Adipocyte (in vitro differentiated cells): ENCODE results near the gene GCGR.

Experiments used
- DNase-seq: peaks from one replicate; pipeline ENCODE4 v3.0.0-alpha.2; 2015; ENCODE audit warnings: low read depth
- H3K27me3 ChIP-seq: replicated peaks from 2 replicates; pipeline ENCODE4 v1.7.0; 2013; ENCODE audit warnings: mild to moderate bottlenecking, low read length, moderate library complexity; ENCODE audit not compliant: control insufficient read depth, insufficient read depth
- H3K36me3 ChIP-seq: 2 replicates; pipeline ENCODE4 v1.7.0; 2013; ENCODE audit warnings: low read length, mild to moderate bottlenecking, moderate library complexity; ENCODE audit not compliant: control insufficient read depth, insufficient read depth, severe bottlenecking
- H3K4me1 ChIP-seq: 2 replicates; pipeline ENCODE4 v1.7.0; 2013; ENCODE audit warnings: mild to moderate bottlenecking, low read length, moderate library complexity; ENCODE audit not compliant: control insufficient read depth, insufficient read depth
- H3K4me3 ChIP-seq: 2 replicates; pipeline ENCODE4 v1.7.0; 2013; ENCODE audit warnings: mild to moderate bottlenecking, low read length, moderate library complexity
- H3K9ac ChIP-seq: 2 replicates; pipeline ENCODE4 v1.7.0; 2013; ENCODE audit warnings: mild to moderate bottlenecking, low read length, moderate library complexity
- H3K9me3 ChIP-seq: 2 replicates; pipeline ENCODE4 v1.7.0; 2013; ENCODE audit warnings: mild to moderate bottlenecking, low read length, moderate library complexity; ENCODE audit not compliant: control insufficient read depth

The GCGR gene

GRCh38 chr17:81813861-81814683, 10.1 kb downstream of the GCGR start:
- no peak overlapping the region for H3K9ac ChIP-seq
- H3K27me3 ChIP-seq, result peaks cover 49% of the 10 kb centered on the region
- H3K36me3 ChIP-seq, result no peaks in the 10 kb centered on the region
- no peaks in the 10 kb centered on the region for H3K9me3 ChIP-seq
- H3K4me3 ChIP-seq, result no peak overlapping the region
- H3K4me1 ChIP-seq, result no peaks in the 10 kb centered on the region
- DNase-seq, result no peak

- Histone ChIP-seq H3K4me1 (no peaks in the 10 kb centered on the region), H3K9me3 (no peaks in the 10 kb centered on the region), H3K4me3 (no peak overlapping the region), H3K9ac (no peak overlapping the region), H3K27me3 (peaks cover 46% of the 10 kb centered on the region), H3K36me3 (no peaks in the 10 kb centered on the region)
- DNase-seq, result no peak
Measured at GRCh38 chr17:81814748-81815645, 11.0 kb downstream of the GCGR start.

GRCh38 chr17:81815646-81815986, 11.7 kb downstream of the GCGR start:
- no peak for DNase-seq
- H3K27me3 ChIP-seq, result peaks cover 41% of the 10 kb centered on the region
- no peaks in the 10 kb centered on the region for H3K4me1 ChIP-seq
- H3K4me3 ChIP-seq, result no peak overlapping the region
- no peaks in the 10 kb centered on the region for H3K36me3 ChIP-seq
- H3K9ac ChIP-seq, result no peak overlapping the region
- no peaks in the 10 kb centered on the region for H3K9me3 ChIP-seq

- Histone ChIP-seq H3K36me3 (no peaks in the 10 kb centered on the region), H3K9me3 (no peaks in the 10 kb centered on the region), H3K4me3 (no peak overlapping the region), H3K4me1 (peaks cover 11% of the 10 kb centered on the region), H3K9ac (no peak overlapping the region), H3K27me3 (peaks cover 29% of the 10 kb centered on the region)
- no peak for DNase-seq
Measured at GRCh38 chr17:81817758-81818147, 13.8 kb downstream of the GCGR start.

- peaks cover 11% of the 10 kb centered on the region for H3K4me1 ChIP-seq
- no peak overlapping the region for H3K9ac ChIP-seq
- H3K4me3 ChIP-seq, result no peak overlapping the region
- H3K36me3 ChIP-seq, result peaks cover 7% of the 10 kb centered on the region
- H3K9me3 ChIP-seq, result no peaks in the 10 kb centered on the region
- H3K27me3 ChIP-seq, result peaks cover 26% of the 10 kb centered on the region
- no peak for DNase-seq
Measured at GRCh38 chr17:81819708-81820107, 15.8 kb downstream of the GCGR start.

- peaks cover 17% of the 10 kb centered on the region for H3K4me1 ChIP-seq
- peaks cover 7% of the 10 kb centered on the region for H3K36me3 ChIP-seq
- H3K9me3 ChIP-seq, result no peaks in the 10 kb centered on the region
- no peak overlapping the region for H3K9ac ChIP-seq
- peaks cover 19% of the 10 kb centered on the region for H3K27me3 ChIP-seq
- no peak overlapping the region for H3K4me3 ChIP-seq
- no peak for DNase-seq
Measured at GRCh38 chr17:81821147-81821546, 17.2 kb downstream of the GCGR start.

GRCh38 chr17:81821603-81822311, 17.8 kb downstream of the GCGR start:
- Histone ChIP-seq H3K9me3 (no peaks in the 10 kb centered on the region), H3K4me3 (no peak overlapping the region), H3K27me3 (peaks cover 19% of the 10 kb centered on the region), H3K36me3 (peaks cover 7% of the 10 kb centered on the region), H3K9ac (peak overlapping the region; percentile 20), H3K4me1 (peaks cover 18% of the 10 kb centered on the region)
- no peak for DNase-seq

- Histone ChIP-seq H3K36me3 (peaks cover 7% of the 10 kb centered on the region), H3K9me3 (no peaks in the 10 kb centered on the region), H3K4me3 (no peak overlapping the region), H3K27me3 (peaks cover 19% of the 10 kb centered on the region), H3K4me1 (peaks cover 18% of the 10 kb centered on the region), H3K9ac (peak overlapping the region; percentile 20)
- DNase-seq, result no peak
Measured at GRCh38 chr17:81822312-81822637, 18.3 kb downstream of the GCGR start.

- peaks cover 7% of the 10 kb centered on the region for H3K36me3 ChIP-seq
- no peak overlapping the region for H3K9ac ChIP-seq
- no peak for DNase-seq
- H3K4me1 ChIP-seq, result peaks cover 18% of the 10 kb centered on the region
- H3K4me3 ChIP-seq, result no peak overlapping the region
- no peaks in the 10 kb centered on the region for H3K9me3 ChIP-seq
- peaks cover 10% of the 10 kb centered on the region for H3K27me3 ChIP-seq
Measured at GRCh38 chr17:81822996-81823819, 19.3 kb downstream of the GCGR start.

GRCh38 chr17:81823820-81824550, 20.0 kb downstream of the GCGR start:
- H3K4me1 ChIP-seq, result peaks cover 18% of the 10 kb centered on the region
- H3K9me3 ChIP-seq, result no peaks in the 10 kb centered on the region
- no peak overlapping the region for H3K9ac ChIP-seq
- peaks cover 6% of the 10 kb centered on the region for H3K27me3 ChIP-seq
- DNase-seq, result no peak
- H3K4me3 ChIP-seq, result no peak overlapping the region
- peaks cover 7% of the 10 kb centered on the region for H3K36me3 ChIP-seq
